Mesothelial cell of epicardium (in vitro differentiated cells): ENCODE measurements around the gene NELFA. TPM values are rescaled to one million over a fixed set of nuclear protein-coding genes. Genes with fewer than 3 reads are reported as not detected.
"Not testable (repeated sequence)": the region's sequence is repeated elsewhere in the genome, so short reads cannot be mapped to it uniquely, and the experiment has no call there.

ENCODE experiments used
- DNase-seq, 2 experiments: peaks; one replicate each; pipeline ENCODE4 v3.0.0; 2021; ENCODE audit warnings: low spot score in 2 of 2; ENCODE audit not compliant: unreplicated experiment in 2 of 2
- H3K27ac Mint-ChIP-seq: 2 replicates; pipeline ENCODE4 v1.8.0; 2021; ENCODE audit warnings: mixed read lengths
- H3K27me3 Mint-ChIP-seq: 2 replicates; pipeline ENCODE4 v1.8.0; 2021; ENCODE audit warnings: low read depth, mixed read lengths
- H3K36me3 Mint-ChIP-seq: 2 replicates; pipeline ENCODE4 v1.8.0; 2021; ENCODE audit warnings: mixed read lengths
- H3K4me1 Mint-ChIP-seq: 2 replicates; pipeline ENCODE4 v1.8.0; 2021; ENCODE audit warnings: mixed read lengths
- H3K4me3 Mint-ChIP-seq: 2 replicates; pipeline ENCODE4 v1.8.0; 2021; ENCODE audit warnings: mild to moderate bottlenecking, moderate library complexity, mixed read lengths
- H3K9me3 Mint-ChIP-seq: 2 replicates; pipeline ENCODE4 v1.8.0; 2021; ENCODE audit warnings: mixed read lengths
- total RNA-seq: library from RNA; stranded (reverse); gene quantifications from 3 replicates; pipeline ENCODE4 v1.2.1, GENCODE V29; 2021
- TF ChIP-seq, protein P1 (sequence below): fragments of 200-600 bp; sonication (generic); IDR thresholded peaks from one replicate; pipeline ENCODE4 v1.5.0; 2021; ENCODE audit warnings: antibody characterized with exemption; ENCODE audit not compliant: unreplicated experiment

Gene NELFA
- total RNA-seq, 1 donor from 2014 or later, result 55.8 TPM

DNA sequence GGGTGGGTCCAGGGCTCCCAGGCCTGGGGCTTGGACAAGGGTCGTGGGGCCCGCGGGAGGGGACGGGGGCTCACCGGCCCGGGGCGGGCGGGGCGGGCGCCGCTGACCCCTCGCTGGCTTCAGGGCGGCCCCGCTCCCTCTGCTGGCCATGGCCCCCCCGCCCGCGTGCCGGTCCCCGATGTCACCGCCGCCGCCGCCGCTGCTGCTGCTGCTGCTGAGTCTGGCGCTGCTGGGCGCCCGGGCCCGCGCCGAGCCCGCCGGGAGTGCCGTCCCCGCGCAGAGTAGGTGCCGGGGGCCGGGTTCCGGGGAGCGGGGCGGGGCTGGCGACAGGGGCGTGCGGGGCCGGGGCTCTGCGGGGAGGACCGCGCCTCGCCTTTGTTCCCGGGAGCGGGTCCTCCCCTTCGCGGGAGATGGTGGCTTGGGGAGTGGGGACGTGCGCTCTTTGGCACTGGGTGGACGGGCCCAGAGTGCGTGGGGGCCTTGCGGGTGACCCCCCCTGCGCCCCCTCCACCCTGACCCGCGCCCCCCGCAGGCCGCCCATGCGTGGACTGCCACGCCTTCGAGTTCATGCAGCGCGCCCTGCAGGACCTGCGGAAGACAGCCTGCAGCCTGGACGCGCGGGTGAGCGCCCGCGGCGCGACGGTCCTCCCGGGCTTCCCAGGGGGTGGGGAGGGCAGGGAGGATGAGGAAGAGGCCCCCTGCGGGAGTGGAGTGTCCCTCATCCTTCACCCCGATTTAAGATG is 33.6 kb upstream of the NELFA start:
- TF ChIP-seq, protein P1, sequence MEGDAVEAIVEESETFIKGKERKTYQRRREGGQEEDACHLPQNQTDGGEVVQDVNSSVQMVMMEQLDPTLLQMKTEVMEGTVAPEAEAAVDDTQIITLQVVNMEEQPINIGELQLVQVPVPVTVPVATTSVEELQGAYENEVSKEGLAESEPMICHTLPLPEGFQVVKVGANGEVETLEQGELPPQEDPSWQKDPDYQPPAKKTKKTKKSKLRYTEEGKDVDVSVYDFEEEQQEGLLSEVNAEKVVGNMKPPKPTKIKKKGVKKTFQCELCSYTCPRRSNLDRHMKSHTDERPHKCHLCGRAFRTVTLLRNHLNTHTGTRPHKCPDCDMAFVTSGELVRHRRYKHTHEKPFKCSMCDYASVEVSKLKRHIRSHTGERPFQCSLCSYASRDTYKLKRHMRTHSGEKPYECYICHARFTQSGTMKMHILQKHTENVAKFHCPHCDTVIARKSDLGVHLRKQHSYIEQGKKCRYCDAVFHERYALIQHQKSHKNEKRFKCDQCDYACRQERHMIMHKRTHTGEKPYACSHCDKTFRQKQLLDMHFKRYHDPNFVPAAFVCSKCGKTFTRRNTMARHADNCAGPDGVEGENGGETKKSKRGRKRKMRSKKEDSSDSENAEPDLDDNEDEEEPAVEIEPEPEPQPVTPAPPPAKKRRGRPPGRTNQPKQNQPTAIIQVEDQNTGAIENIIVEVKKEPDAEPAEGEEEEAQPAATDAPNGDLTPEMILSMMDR, result no peak
- Mint-ChIP-seq H3K4me1 (peaks cover 4% of the 10 kb centered on the region), H3K27me3 (peaks cover 29% of the 10 kb centered on the region), H3K9me3 (no peaks in the 10 kb centered on the region), H3K36me3 (no peaks in the 10 kb centered on the region), H3K27ac (no peak overlapping the region), H3K4me3 (peak overlapping the region; percentile 69)
- DNase-seq, result no peak

DNA sequence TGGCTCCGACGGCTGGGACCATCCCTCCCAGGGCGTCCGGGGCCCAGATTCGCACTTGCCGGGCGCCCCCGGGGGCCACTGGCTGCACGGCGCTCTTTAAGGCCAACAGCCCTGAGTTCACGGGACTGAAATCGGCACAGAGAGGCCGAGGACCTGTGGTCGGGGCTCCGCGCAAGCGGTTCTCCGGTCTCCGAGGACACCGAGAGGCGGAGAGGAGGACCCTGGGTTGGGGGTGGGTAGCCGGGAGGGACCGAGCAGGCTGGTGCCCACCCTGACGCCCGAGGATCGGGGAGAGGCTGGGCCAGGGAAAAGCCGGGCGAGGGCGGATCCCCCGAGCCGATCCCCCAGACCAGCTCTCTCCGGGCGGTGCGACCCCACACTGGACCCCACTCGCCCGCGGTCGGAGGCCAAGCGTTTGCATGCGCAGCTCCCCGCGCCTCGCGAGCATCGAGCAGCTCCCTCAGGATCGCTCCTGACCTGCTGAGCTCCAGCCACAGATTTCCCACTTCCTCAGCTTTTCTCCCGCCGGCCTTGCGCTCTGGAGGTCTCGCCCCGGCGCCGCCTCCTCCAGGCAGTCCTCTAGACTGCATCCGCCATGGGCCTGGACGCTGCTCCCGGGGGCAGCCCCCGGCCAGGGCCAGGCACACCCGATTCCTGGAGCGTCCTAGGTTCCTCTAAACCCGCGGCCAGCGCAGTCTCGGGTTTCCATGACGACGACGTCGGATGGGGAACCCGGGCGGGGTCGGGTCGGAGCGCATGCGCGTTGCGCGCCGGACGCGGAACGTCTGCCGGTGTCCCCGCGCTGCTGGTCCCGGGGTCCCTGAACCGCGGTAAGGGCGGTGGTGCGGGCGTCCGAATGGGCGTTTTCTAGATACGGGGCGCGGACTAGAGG is 32.7 kb upstream of the NELFA start:
- DNase-seq, result peak; percentile 79 to 86
- TF ChIP-seq, protein P1, result no peak
- Mint-ChIP-seq H3K27me3 (peaks cover 38% of the 10 kb centered on the region), H3K4me3 (peak overlapping the region; percentile 71), H3K4me1 (peaks cover 4% of the 10 kb centered on the region), H3K36me3 (no peaks in the 10 kb centered on the region), H3K27ac (no peak overlapping the region), H3K9me3 (no peaks in the 10 kb centered on the region)

DNA sequence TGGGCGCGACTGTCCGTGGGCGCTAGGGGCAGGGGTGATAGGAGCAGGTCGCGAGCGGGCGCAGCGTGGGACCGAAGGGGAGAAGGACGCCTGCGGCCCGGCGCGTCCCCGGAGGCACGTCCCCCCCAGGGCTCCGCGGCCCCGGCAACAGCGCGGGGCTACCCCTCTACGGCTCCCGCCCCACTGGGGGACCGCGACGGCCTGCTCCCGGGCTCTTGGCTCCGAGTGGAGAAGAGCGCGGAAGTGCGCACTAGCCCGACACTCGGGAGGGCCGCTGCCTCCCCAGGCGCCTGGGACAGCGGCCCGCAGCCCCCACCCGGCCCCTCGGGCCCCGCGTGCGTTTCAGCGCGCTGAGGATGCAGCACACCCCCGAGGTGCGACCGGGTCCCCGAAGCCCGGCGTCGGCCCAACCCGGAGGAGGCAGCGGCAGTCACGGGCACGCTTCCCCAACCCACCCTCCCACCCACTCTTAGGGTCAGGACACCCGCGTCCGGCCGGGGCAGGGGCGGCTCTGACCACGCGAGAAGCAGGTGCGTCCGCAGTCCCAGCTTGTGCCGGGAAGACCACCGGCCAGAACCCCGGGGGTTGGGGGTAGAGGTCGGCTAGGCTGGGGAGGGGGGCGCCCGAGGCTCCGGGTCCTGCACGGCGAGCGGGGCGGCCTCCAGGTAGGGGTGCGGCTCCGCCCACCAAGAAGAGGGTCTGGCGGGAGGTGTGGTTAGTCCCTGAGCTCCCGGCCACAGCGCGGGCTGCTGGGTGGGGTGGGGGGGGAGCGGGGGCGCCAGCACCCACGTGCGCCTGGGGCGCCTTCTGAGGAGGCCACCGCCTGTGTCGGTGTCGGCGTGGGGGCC is 31.8 kb upstream of the NELFA start:
- TF ChIP-seq, protein P1, result no peak
- no peaks in the 10 kb centered on the region for H3K36me3 Mint-ChIP-seq
- peaks cover 4% of the 10 kb centered on the region for H3K4me1 Mint-ChIP-seq
- peak overlapping the region; percentile 59 for H3K4me3 Mint-ChIP-seq
- H3K27me3 Mint-ChIP-seq, result peaks cover 44% of the 10 kb centered on the region
- H3K9me3 Mint-ChIP-seq, result no peaks in the 10 kb centered on the region
- DNase-seq, result no peak
- H3K27ac Mint-ChIP-seq, result no peak overlapping the region

DNA sequence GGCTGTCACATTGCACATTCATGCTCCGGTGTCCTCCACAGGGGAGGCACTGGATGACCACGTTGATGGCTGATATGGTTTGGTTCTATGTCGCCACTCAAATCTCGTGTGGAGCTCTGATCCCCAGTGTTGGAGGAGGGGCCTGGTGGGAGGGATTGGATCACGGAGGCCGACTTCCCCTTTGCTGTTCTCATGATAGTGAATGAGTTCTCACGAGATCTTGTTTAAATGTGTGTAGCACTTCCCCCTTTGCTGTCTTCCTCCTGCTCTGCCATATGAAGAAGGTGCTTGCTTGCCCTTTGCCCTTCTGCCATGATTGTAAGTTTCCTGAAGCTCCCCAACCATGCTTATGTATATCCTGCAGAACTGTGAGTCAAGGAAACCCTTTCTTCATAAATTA is 28.1 kb upstream of the NELFA start:
- Mint-ChIP-seq H3K36me3 (peaks cover 2% of the 10 kb centered on the region), H3K4me3 (no peak overlapping the region)

DNA sequence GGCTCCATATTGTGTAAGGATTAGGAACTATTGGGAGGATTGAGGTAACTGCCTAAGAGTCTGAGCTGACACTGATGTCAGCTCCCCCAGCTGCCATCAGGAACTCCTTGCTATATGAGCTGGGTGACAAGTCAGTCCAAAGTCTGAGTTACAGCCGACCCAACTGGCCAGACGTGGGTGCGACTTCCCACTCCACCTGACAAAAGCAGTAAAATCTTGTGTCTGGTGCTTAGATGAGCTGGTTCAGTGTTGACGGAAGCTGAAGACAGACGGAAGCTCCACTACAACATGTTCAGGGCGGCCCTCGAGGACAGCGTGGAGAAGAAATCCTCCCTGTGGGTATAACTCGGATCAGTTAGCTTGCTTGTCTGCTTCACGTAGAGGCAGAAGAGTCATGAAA is 27.6 kb upstream of the NELFA start:
- no peak for DNase-seq
- no peak overlapping the region for H3K4me3 Mint-ChIP-seq
- H3K27ac Mint-ChIP-seq, result no peak overlapping the region
- H3K27me3 Mint-ChIP-seq, result peaks cover 63% of the 10 kb centered on the region
- peaks cover 7% of the 10 kb centered on the region for H3K9me3 Mint-ChIP-seq
- H3K4me1 Mint-ChIP-seq, result peaks cover 1% of the 10 kb centered on the region
- TF ChIP-seq, protein P1, result no peak
- H3K36me3 Mint-ChIP-seq, result peaks cover 2% of the 10 kb centered on the region

More for the DNA sequence above, 28.1 kb upstream of the NELFA start:
- H3K27me3 Mint-ChIP-seq, result peaks cover 66% of the 10 kb centered on the region
- H3K9me3 Mint-ChIP-seq, result peaks cover 7% of the 10 kb centered on the region
- TF ChIP-seq, protein P1, result no peak
- no peak overlapping the region for H3K27ac Mint-ChIP-seq
- no peak for DNase-seq
- H3K4me1 Mint-ChIP-seq, result peaks cover 1% of the 10 kb centered on the region

DNA sequence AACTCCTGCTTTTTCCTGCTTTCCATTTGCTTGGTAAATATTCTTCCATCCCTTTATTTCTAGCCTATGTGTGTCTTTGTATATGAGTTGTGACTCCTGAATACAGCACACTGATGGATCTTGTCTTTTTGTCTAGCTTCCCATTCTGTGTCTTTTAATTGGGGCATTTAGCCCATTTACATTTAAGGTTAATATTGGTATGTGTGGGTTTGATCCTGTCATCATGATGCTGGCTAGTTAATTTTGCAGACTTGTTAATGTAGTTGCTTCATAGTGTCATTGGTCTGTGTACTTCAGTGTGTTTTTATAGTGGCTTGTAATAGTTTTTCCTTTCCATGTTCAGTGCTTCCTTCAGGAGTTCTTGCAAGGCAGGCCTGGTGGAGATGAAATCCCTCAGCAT is 22.4 kb upstream of the NELFA start:
- not testable (repeated sequence) for H3K4me3 Mint-ChIP-seq, H3K36me3 Mint-ChIP-seq, H3K4me1 Mint-ChIP-seq, H3K27ac Mint-ChIP-seq, DNase-seq
- H3K27me3 Mint-ChIP-seq, result peaks cover 78% of the 10 kb centered on the region
- peaks cover 31% of the 10 kb centered on the region for H3K9me3 Mint-ChIP-seq

DNA sequence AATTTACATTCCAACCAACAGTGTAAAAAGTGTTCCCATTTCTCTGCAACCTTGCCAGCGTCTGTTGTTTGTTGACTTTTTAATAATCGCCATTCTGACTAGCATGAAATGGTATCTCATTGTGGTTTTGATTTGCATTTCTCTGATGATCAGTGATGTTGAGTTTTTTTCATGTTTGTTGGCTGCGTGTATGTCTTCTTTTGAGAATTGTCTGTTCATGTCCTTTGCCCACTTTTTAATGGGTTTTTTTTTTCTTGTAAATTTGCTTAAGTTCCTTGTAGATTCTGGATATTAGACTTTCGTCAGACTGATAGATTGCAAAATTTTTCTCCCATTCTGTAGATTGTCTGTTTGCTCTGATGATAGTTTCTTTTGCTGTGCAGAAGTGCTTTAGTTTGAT is 18.3 kb upstream of the NELFA start:
- H3K4me1 Mint-ChIP-seq, DNase-seq, H3K27ac Mint-ChIP-seq, H3K4me3 Mint-ChIP-seq, H3K36me3 Mint-ChIP-seq: not testable (repeated sequence)
- Mint-ChIP-seq H3K9me3 (peaks cover 28% of the 10 kb centered on the region), H3K27me3 (peaks cover 60% of the 10 kb centered on the region)
